CD8-positive, alpha-beta memory T cell (primary cell): ENCODE results near the gene DNAAF5. TPM values are rescaled to one million over a fixed set of nuclear protein-coding genes. Genes with fewer than 3 reads are reported as not detected.
"Not testable (repeated sequence)": the region's sequence is repeated elsewhere in the genome, so short reads cannot be mapped to it uniquely, and the experiment has no call there.

Experiments
- CTCF ChIA-PET: fragments of 350-600 bp; sonication (Branson Sonifier 250); formaldehyde crosslinking; loops from one replicate; lab custom pipeline; 2021; ENCODE audit warnings: antibody characterized with exemption; lab: Charles Lee
- POLR2A ChIA-PET: fragments of 350-600 bp; sonication (Branson Sonifier 250); formaldehyde crosslinking; loops from one replicate; lab custom pipeline; 2021; ENCODE audit warnings: antibody characterized with exemption; lab: Charles Lee
- DNase-seq, 5 donors: peaks; one replicate each; pipeline versions ENCODE4 v3.0.0 to v3.0.0-alpha.2; 2020 to 2022; ENCODE audit warnings: mixed read lengths in 1 of 5
- H3K27ac ChIP-seq: one replicate; pipeline ENCODE4 v1.7.0; 2013; ENCODE audit warnings: low read depth, mild to moderate bottlenecking, low read length, moderate library complexity
- H3K27me3 ChIP-seq: 2 replicates; pipeline ENCODE4 v1.7.0; 2013; ENCODE audit warnings: low read length, mild to moderate bottlenecking; ENCODE audit not compliant: insufficient read depth, poor library complexity, severe bottlenecking
- H3K36me3 ChIP-seq: 2 replicates; pipeline ENCODE4 v1.7.0; 2013; ENCODE audit warnings: mild to moderate bottlenecking, low read length, moderate library complexity; ENCODE audit not compliant: insufficient read depth
- H3K4me1 ChIP-seq: 2 replicates; pipeline ENCODE4 v1.7.0; 2013; ENCODE audit warnings: mild to moderate bottlenecking, low read length, moderate library complexity; ENCODE audit not compliant: insufficient read depth
- H3K4me3 ChIP-seq: 2 replicates; pipeline ENCODE4 v1.7.0; 2013; ENCODE audit warnings: mild to moderate bottlenecking, low read length
- H3K9me3 ChIP-seq: 2 replicates; pipeline ENCODE4 v1.7.0; 2013; ENCODE audit warnings: mild to moderate bottlenecking, low read length
- H3K27ac Mint-ChIP-seq, 8 donors: one replicate each; pipeline ENCODE4 v1.8.0; 2020 to 2021; ENCODE audit warnings: mixed read lengths in 8 of 8, mild to moderate bottlenecking in 6 of 8, inconsistent platforms in 3 of 8, moderate library complexity in 3 of 8
- H3K27me3 Mint-ChIP-seq, 2 donors: one replicate each; pipeline ENCODE4 v1.8.0; 2020 to 2021; ENCODE audit warnings: mixed read lengths in 2 of 2, mild to moderate bottlenecking in 1 of 2, moderate library complexity in 1 of 2
- H3K36me3 Mint-ChIP-seq, 3 donors: one replicate each; pipeline ENCODE4 v1.8.0; 2020 to 2021; ENCODE audit warnings: mixed read lengths in 3 of 3, inconsistent platforms in 1 of 3, mild to moderate bottlenecking in 1 of 3
- H3K4me1 Mint-ChIP-seq, 3 donors: one replicate each; pipeline ENCODE4 v1.8.0; 2020 to 2021; ENCODE audit warnings: mixed read lengths in 3 of 3, inconsistent platforms in 1 of 3, mild to moderate bottlenecking in 1 of 3
- H3K4me3 Mint-ChIP-seq, 7 donors: one replicate each; pipeline ENCODE4 v1.8.0; 2020 to 2021; ENCODE audit warnings: mixed read lengths in 7 of 7, mild to moderate bottlenecking in 6 of 7, moderate library complexity in 4 of 7, inconsistent platforms in 2 of 7
- H3K9me3 Mint-ChIP-seq, 5 donors: one replicate each; pipeline ENCODE4 v1.8.0; 2020 to 2022; ENCODE audit warnings: mixed read lengths in 5 of 5, mild to moderate bottlenecking in 3 of 5, moderate library complexity in 2 of 5, inconsistent platforms in 1 of 5
- polyA plus RNA-seq: library from polyadenylated mRNA; unstranded; fragments of 300-500 nt; fragmentation: Illumina TruSeq; gene quantifications from one replicate; pipeline ENCODE4 v1.2.3, GENCODE V29; 2021
- total RNA-seq, 2 experiments: library from RNA; stranded (reverse); gene quantifications; one replicate each; pipeline ENCODE4 v1.2.3, GENCODE V29; 2021

Gene DNAAF5
- total and polyA plus RNA-seq, 3 experiments from 2014 or later: 4.4 to 48.0 (median 47.3) TPM

- H3K27me3 ChIP-seq, H3K9me3 ChIP-seq, H3K36me3 Mint-ChIP-seq, H3K27ac ChIP-seq, DNase-seq, H3K4me1 ChIP-seq, H3K4me3 ChIP-seq, H3K9me3 Mint-ChIP-seq, POLR2A ChIA-PET, H3K27me3 Mint-ChIP-seq, H3K27ac Mint-ChIP-seq, H3K4me1 Mint-ChIP-seq, H3K4me3 Mint-ChIP-seq, H3K36me3 ChIP-seq: not testable (repeated sequence)
- CTCF ChIA-PET: interaction anchor here (0.6 kb wide), 1 partner anchor 195 kb away, joined by 3 read pairs; no protein-coding TSS in a partner anchor
Observed at GRCh38 chr7:801351-801750, 74.9 kb downstream of the DNAAF5 start.

- Mint-ChIP-seq H3K4me3 (no peak overlapping the region), H3K27ac (no peak overlapping the region), H3K9me3 (no peaks in the 10 kb centered on the region), H3K27me3 (peaks cover 0 to 6% of the 10 kb centered on the region in 2 donors), H3K36me3 (no peaks in the 10 kb centered on the region), H3K4me1 (no peaks in the 10 kb centered on the region)
- no peaks in the 10 kb centered on the region for H3K27me3 ChIP-seq
- no peaks in the 10 kb centered on the region for H3K9me3 ChIP-seq
- peak in 1 of 5 donors; percentile 30 for DNase-seq
- ChIA-PET POLR2A (no interaction called here), CTCF (no interaction called here)
- no peak overlapping the region for H3K27ac ChIP-seq
- H3K36me3 ChIP-seq: no peaks in the 10 kb centered on the region
- H3K4me1 ChIP-seq: no peaks in the 10 kb centered on the region
- no peak overlapping the region for H3K4me3 ChIP-seq
Observed at GRCh38 chr7:801940-802381, 75.5 kb downstream of the DNAAF5 start.

GRCh38 chr7:802500-803242, 76.2 kb downstream of the DNAAF5 start:
- ChIA-PET CTCF (no interaction called here), POLR2A (no interaction called here)
- Mint-ChIP-seq H3K36me3 (no peaks in the 10 kb centered on the region), H3K9me3 (no peaks in the 10 kb centered on the region), H3K27me3 (peaks cover 0 to 6% of the 10 kb centered on the region in 2 donors), H3K4me1 (no peaks in the 10 kb centered on the region), H3K4me3 (no peak overlapping the region), H3K27ac (peak overlapping the region in 2 of 8 donors; percentile 48 to 92)
- Histone ChIP-seq H3K9me3 (no peaks in the 10 kb centered on the region), H3K27ac (no peak overlapping the region), H3K4me3 (no peak overlapping the region), H3K36me3 (no peaks in the 10 kb centered on the region), H3K4me1 (no peaks in the 10 kb centered on the region), H3K27me3 (no peaks in the 10 kb centered on the region)
- peak in 1 of 5 donors; percentile 15 for DNase-seq

- H3K4me1 Mint-ChIP-seq: no peaks in the 10 kb centered on the region
- DNase-seq: no peak
- Histone ChIP-seq H3K36me3 (no peaks in the 10 kb centered on the region), H3K9me3 (no peaks in the 10 kb centered on the region), H3K27ac (no peak overlapping the region), H3K4me3 (no peak overlapping the region), H3K4me1 (no peaks in the 10 kb centered on the region), H3K27me3 (no peaks in the 10 kb centered on the region)
- peaks cover 0 to under 1% (median 0%) of the 10 kb centered on the region in 5 donors for H3K9me3 Mint-ChIP-seq
- no peak overlapping the region for H3K27ac Mint-ChIP-seq
- peaks cover 0 to 2% (median 1%) of the 10 kb centered on the region in 3 donors for H3K36me3 Mint-ChIP-seq
- H3K4me3 Mint-ChIP-seq: no peak overlapping the region
- H3K27me3 Mint-ChIP-seq: peaks cover 0 to 6% of the 10 kb centered on the region in 2 donors
- POLR2A ChIA-PET: no interaction called here
- CTCF ChIA-PET: no interaction called here
Observed at GRCh38 chr7:803243-803635, 76.7 kb downstream of the DNAAF5 start.

- CTCF ChIA-PET, POLR2A ChIA-PET, H3K36me3 Mint-ChIP-seq, H3K27me3 Mint-ChIP-seq, H3K9me3 Mint-ChIP-seq, H3K4me1 Mint-ChIP-seq, H3K36me3 ChIP-seq, H3K27me3 ChIP-seq, H3K27ac ChIP-seq, H3K4me3 ChIP-seq, H3K4me3 Mint-ChIP-seq, H3K9me3 ChIP-seq, DNase-seq, H3K27ac Mint-ChIP-seq, H3K4me1 ChIP-seq: not testable (repeated sequence)
Observed at GRCh38 chr7:803796-804195, 77.3 kb downstream of the DNAAF5 start.

GRCh38 chr7:805261-805660, 78.8 kb downstream of the DNAAF5 start:
- Mint-ChIP-seq H3K27me3 (peaks cover 0 to 15% of the 10 kb centered on the region in 2 donors), H3K9me3 (peaks cover 0 to 2% (median 0%) of the 10 kb centered on the region in 5 donors), H3K4me1 (no peaks in the 10 kb centered on the region), H3K27ac (no peak overlapping the region), H3K4me3 (no peak overlapping the region), H3K36me3 (peaks cover 0 to 3% (median 2%) of the 10 kb centered on the region in 3 donors)
- ChIA-PET POLR2A (no interaction called here), CTCF (interaction anchor here (1.5 kb wide), 1 partner anchor 13 kb away, joined by 3 read pairs; no protein-coding TSS in a partner anchor)
- H3K27me3 ChIP-seq: no peaks in the 10 kb centered on the region
- H3K4me3 ChIP-seq: no peak overlapping the region
- DNase-seq: peak in 1 of 5 donors; percentile 37
- no peaks in the 10 kb centered on the region for H3K9me3 ChIP-seq
- H3K27ac ChIP-seq: no peak overlapping the region
- no peaks in the 10 kb centered on the region for H3K4me1 ChIP-seq
- H3K36me3 ChIP-seq: no peaks in the 10 kb centered on the region

GRCh38 chr7:815284-816216, 89.1 kb downstream of the DNAAF5 start:
- peaks cover 4 to 14% of the 10 kb centered on the region in 2 donors for H3K27me3 Mint-ChIP-seq
- H3K4me3 ChIP-seq: peak overlapping the region; percentile 48
- peak overlapping the region; percentile 42 to 86 (median 66) for H3K27ac Mint-ChIP-seq
- H3K36me3 Mint-ChIP-seq: peaks cover 0 to 10% (median 1%) of the 10 kb centered on the region in 3 donors
- H3K4me1 ChIP-seq: peaks cover 38% of the 10 kb centered on the region
- peaks cover 44 to 57% (median 53%) of the 10 kb centered on the region in 3 donors for H3K4me1 Mint-ChIP-seq
- no peak overlapping the region for H3K27ac ChIP-seq
- ChIA-PET CTCF (no interaction called here), POLR2A (interaction anchor here (0.6 to 1.0 kb wide), 3 partner anchors 61 to 1818 kb away, joined by 3 to 5 read pairs (median 4); partner anchors contain the start of gene GET4)
- H3K27me3 ChIP-seq: no peaks in the 10 kb centered on the region
- H3K9me3 Mint-ChIP-seq: no peaks in the 10 kb centered on the region
- peak in 1 of 5 donors; percentile 10 for DNase-seq
- no peaks in the 10 kb centered on the region for H3K36me3 ChIP-seq
- no peaks in the 10 kb centered on the region for H3K9me3 ChIP-seq
- H3K4me3 Mint-ChIP-seq: peak overlapping the region; percentile 80 to 89 (median 87)
